PFSK-1 (cell line): ENCODE measurements around the gene HECA.

Experiments used
- POLR2AphosphoS5 ChIP-seq: IDR thresholded peaks from 2 replicates; pipeline ENCODE4 v1.6.1; 2012; ENCODE audit warnings: low read depth, mild to moderate bottlenecking, control low read depth, low read length, moderate library complexity
- SIN3A ChIP-seq: IDR thresholded peaks from 2 replicates; pipeline ENCODE4 v1.6.1; 2012; ENCODE audit warnings: mild to moderate bottlenecking, low read length, moderate library complexity, borderline replicate concordance; ENCODE audit not compliant: insufficient read depth
- TAF1 ChIP-seq: IDR thresholded peaks from 2 replicates; pipeline ENCODE4 v1.6.1; 2012; ENCODE audit warnings: low read length, control low read depth, borderline replicate concordance; ENCODE audit not compliant: insufficient read depth
- TF ChIP-seq, protein P1 (sequence below), 2 experiments: IDR thresholded peaks; 2 replicates each; pipeline versions ENCODE4 v1.6.1 to v1.8.0; 2011 to 2012; ENCODE audit warnings: low read depth in 2 of 2, low read length in 2 of 2, control low read depth in 1 of 2, inconsistent platforms in 1 of 2, mild to moderate bottlenecking in 1 of 2, moderate library complexity in 1 of 2; ENCODE audit not compliant: insufficient read depth in 1 of 2

DNA sequence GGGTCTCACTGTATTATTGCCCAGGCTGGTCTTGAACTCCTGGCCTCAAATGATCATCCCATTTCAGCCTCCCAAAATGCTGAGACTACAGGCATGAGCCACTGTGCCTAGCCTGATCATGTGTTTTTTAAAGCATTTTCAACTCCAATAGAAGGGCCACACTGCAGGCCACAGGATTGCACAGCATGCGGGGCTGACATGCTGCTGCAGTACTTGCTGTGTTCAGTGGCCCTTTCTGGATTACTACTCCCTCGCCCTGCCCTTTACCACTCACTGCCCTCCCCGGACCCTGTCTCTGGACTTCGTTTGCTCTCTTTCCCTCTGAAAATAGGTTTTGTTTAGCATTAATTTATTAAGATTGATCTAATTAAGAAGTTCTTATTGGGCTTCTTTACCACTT, 37.3 kb downstream of the HECA start:
- no peak for TF ChIP-seq POLR2AphosphoS5
- TF ChIP-seq TAF1: no peak
- TF ChIP-seq, protein P1, sequence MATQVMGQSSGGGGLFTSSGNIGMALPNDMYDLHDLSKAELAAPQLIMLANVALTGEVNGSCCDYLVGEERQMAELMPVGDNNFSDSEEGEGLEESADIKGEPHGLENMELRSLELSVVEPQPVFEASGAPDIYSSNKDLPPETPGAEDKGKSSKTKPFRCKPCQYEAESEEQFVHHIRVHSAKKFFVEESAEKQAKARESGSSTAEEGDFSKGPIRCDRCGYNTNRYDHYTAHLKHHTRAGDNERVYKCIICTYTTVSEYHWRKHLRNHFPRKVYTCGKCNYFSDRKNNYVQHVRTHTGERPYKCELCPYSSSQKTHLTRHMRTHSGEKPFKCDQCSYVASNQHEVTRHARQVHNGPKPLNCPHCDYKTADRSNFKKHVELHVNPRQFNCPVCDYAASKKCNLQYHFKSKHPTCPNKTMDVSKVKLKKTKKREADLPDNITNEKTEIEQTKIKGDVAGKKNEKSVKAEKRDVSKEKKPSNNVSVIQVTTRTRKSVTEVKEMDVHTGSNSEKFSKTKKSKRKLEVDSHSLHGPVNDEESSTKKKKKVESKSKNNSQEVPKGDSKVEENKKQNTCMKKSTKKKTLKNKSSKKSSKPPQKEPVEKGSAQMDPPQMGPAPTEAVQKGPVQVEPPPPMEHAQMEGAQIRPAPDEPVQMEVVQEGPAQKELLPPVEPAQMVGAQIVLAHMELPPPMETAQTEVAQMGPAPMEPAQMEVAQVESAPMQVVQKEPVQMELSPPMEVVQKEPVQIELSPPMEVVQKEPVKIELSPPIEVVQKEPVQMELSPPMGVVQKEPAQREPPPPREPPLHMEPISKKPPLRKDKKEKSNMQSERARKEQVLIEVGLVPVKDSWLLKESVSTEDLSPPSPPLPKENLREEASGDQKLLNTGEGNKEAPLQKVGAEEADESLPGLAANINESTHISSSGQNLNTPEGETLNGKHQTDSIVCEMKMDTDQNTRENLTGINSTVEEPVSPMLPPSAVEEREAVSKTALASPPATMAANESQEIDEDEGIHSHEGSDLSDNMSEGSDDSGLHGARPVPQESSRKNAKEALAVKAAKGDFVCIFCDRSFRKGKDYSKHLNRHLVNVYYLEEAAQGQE (IDR thresholded peaks at IDR 0.05; ENCODE audit: insufficient read depth in 1 of 2, low read depth in 2 of 2, low read length in 2 of 2): no peak
- TF ChIP-seq SIN3A: no peak
